Ramos (cell line): ENCODE data around the gene HOXC4.
"Not testable (repeated sequence)": the region's sequence is repeated elsewhere in the genome, so short reads cannot be mapped to it uniquely, and the experiment has no call there.

Source experiments
- in situ Hi-C: fragments of 300-500 bp; cut with MboI; formaldehyde crosslinking; loops from one replicate; pipeline ENCODE4 v1.14.3; 2022; ENCODE audit warnings: low sequenced_read_pairs; ENCODE audit not compliant: unreplicated experiment

The HOXC4 gene

GRCh38 chr12:54051874-54052437 lies 1.7 kb upstream of the HOXC4 start:
- in situ Hi-C loops, result no loop called here

GRCh38 chr12:54052438-54053002 lies 1.1 kb upstream of the HOXC4 start:
- in situ Hi-C loops, result no loop called here

GRCh38 chr12:54053003-54053750 lies 458 bp upstream of the HOXC4 start:
- in situ Hi-C loops, result no loop called here

- in situ Hi-C loops, result no loop called here
Observed at GRCh38 chr12:54054742-54055194, 1.1 kb downstream of the HOXC4 start.

GRCh38 chr12:54055552-54055951 lies 1.9 kb downstream of the HOXC4 start:
- in situ Hi-C loops, result no loop called here

- in situ Hi-C loops, result no loop called here
Observed at GRCh38 chr12:54056110-54056509, 2.5 kb downstream of the HOXC4 start.

GRCh38 chr12:54058128-54058768 lies 4.6 kb downstream of the HOXC4 start:
- in situ Hi-C loops, result no loop called here

- in situ Hi-C loops, result no loop called here
Observed at GRCh38 chr12:54059668-54060067, 6.0 kb downstream of the HOXC4 start.

GRCh38 chr12:54060174-54060974 lies 6.7 kb downstream of the HOXC4 start:
- in situ Hi-C loops, result no loop called here

GRCh38 chr12:54060975-54061778 lies 7.5 kb downstream of the HOXC4 start:
- in situ Hi-C loops, result no loop called here

GRCh38 chr12:54065677-54066076 lies 12.0 kb downstream of the HOXC4 start:
- in situ Hi-C loops, result no loop called here

- in situ Hi-C loops, result no loop called here
Observed at GRCh38 chr12:54066408-54066807, 12.8 kb downstream of the HOXC4 start.

GRCh38 chr12:54068418-54069070 lies 14.9 kb downstream of the HOXC4 start:
- in situ Hi-C loops, result no loop called here

GRCh38 chr12:54071942-54072341 lies 18.3 kb downstream of the HOXC4 start:
- in situ Hi-C loops, result no loop called here

GRCh38 chr12:54074308-54074707 lies 20.7 kb downstream of the HOXC4 start:
- in situ Hi-C loops, result no loop called here

- in situ Hi-C loops, result no loop called here
Observed at GRCh38 chr12:54075409-54075808, 21.8 kb downstream of the HOXC4 start.

- in situ Hi-C loops, result no loop called here
Observed at GRCh38 chr12:54075974-54076373, 22.3 kb downstream of the HOXC4 start.

- in situ Hi-C loops, result not testable (repeated sequence)
Observed at GRCh38 chr12:54077843-54078242, 24.2 kb downstream of the HOXC4 start.

GRCh38 chr12:54079115-54079514 lies 25.5 kb downstream of the HOXC4 start:
- in situ Hi-C loops, result not testable (repeated sequence)
